ENCODE measurements around the gene RAB15. TPM values are rescaled to one million over a fixed set of nuclear protein-coding genes. Genes with fewer than 3 reads are reported as not detected.

The RAB15 gene
- total and polyA plus RNA-seq, 2 of the 8 experiments (the other 6 are each of a cell fraction or from before 2014, with no cell fraction given): 38.8 to 58.1 TPM

GRCh38 chr14:64983439-64984310, 11.5 kb upstream of the RAB15 start:
- no peaks in the 10 kb centered on the region for H4K20me1 ChIP-seq (replicated peaks in 1 of 2; ENCODE audit: control insufficient read depth in 1 of 2, insufficient read depth in 2 of 2, low read length in 2 of 2)
- no peak for FAIRE-seq

More at GRCh38 chr14:64983439-64984310, 11.5 kb upstream of the RAB15 start:
- POLR2A ChIA-PET (ENCODE audit: partially characterized antibody): interaction anchor here (0.6 to 1.6 kb wide), 2 partner anchors 13 to 19 kb away, joined by 5 to 6 read pairs; no protein-coding TSS in a partner anchor
- peak; percentile 37 for TF ChIP-seq ASH2L (IDR thresholded peaks at IDR 0.05; ENCODE audit: low read length)
- TF ChIP-seq RAD21 (IDR thresholded peaks at IDR 0.05 in 1 of 2, conservative IDR thresholded peaks at IDR 0.05 in 1 of 2; ENCODE audit: low read depth in 2 of 2, low read length in 2 of 2): peak; percentile 70 to 73
- TF ChIP-seq CTCF (IDR thresholded peaks at IDR 0.05; ENCODE audit: control extremely low read depth in 1 of 3, insufficient read depth in 1 of 3, low read depth in 1 of 3, low read length in 3 of 3): peak in 2 of 3 experiments; percentile 47 to 58; a peak in 2 of 4 replicates
- no peak for TF ChIP-seq KDM1A (IDR thresholded peaks at IDR 0.05; ENCODE audit: borderline replicate concordance, low read length)
- H3K9ac ChIP-seq (replicated peaks in 1 of 4; ENCODE audit: extremely low read depth in 1 of 4, low read depth in 3 of 4, low read length in 3 of 4): no peak overlapping the region
- H3K4me2 ChIP-seq (ENCODE audit: insufficient read depth in 1 of 2, low read depth in 2 of 2, low read length in 2 of 2): peak overlapping the region; percentile 25 to 57
- H3K14ac ChIP-seq (ENCODE audit: insufficient read length): no peak overlapping the region
- no peaks in the 10 kb centered on the region; a peak in 2 of 7 replicates for H3K27me3 ChIP-seq (replicated peaks in 1 of 4; ENCODE audit: control insufficient read depth in 3 of 4, extremely low read depth in 1 of 4, insufficient read depth in 3 of 4, low read length in 3 of 4)
- no peak overlapping the region for H4K8ac ChIP-seq (ENCODE audit: extremely low read depth, insufficient read depth, low read length)
- H3K27ac ChIP-seq (ENCODE audit: low read depth, low read length): no peak overlapping the region
- H3K23ac ChIP-seq (ENCODE audit: insufficient read length): no peak overlapping the region
- no peak overlapping the region for H2BK120ac ChIP-seq (replicated peaks; ENCODE audit: low read depth, low read length)
- H3K23me2 ChIP-seq (ENCODE audit: low read depth, low read length): peaks cover 4% of the 10 kb centered on the region; the same call in 1 of the 2 replicates
- no peak overlapping the region for H2BK20ac ChIP-seq (ENCODE audit: low read length)
- H3K4me3 ChIP-seq (ENCODE audit: extremely low read depth in 1 of 4, insufficient read depth in 2 of 4, low read depth in 3 of 4, low read length in 4 of 4): peak overlapping the region; percentile 13 to 53 (median 26); a peak in 4 of 8 replicates
- H3K79me2 ChIP-seq (ENCODE audit: control insufficient read depth in 1 of 2, insufficient read depth in 2 of 2, low read length in 2 of 2): peaks cover 0 to 13% of the 10 kb centered on the region in 2 experiments; a peak in 2 of 4 replicates
- H3K18ac ChIP-seq (ENCODE audit: extremely low read depth, low read length): no peak overlapping the region
- CTCF ChIA-PET (ENCODE audit: partially characterized antibody): interaction anchor here (0.6 to 4.4 kb wide), 20 partner anchors 8 to 117 kb away, joined by 3 to 45 read pairs (median 6); no protein-coding TSS in a partner anchor
- peak overlapping the region; percentile 47 for H4K5ac ChIP-seq (ENCODE audit: insufficient read length, low read depth, low read length)
- H2BK12ac ChIP-seq (ENCODE audit: low read depth, low read length): no peak overlapping the region
- no peak for DNase-seq (ENCODE audit: low read depth in 1 of 2, low spot score in 2 of 2)
- H3K36me3 ChIP-seq (ENCODE audit: control insufficient read depth in 2 of 4, insufficient read depth in 4 of 4, low read length in 3 of 4): no peaks in the 10 kb centered on the region
- H3K9me3 ChIP-seq (ENCODE audit: insufficient read depth in 2 of 2, low read depth in 1 of 2, low read length in 1 of 2): no peaks in the 10 kb centered on the region
- H2AFZ ChIP-seq (ENCODE audit: low read length): peak overlapping the region; percentile 78
- no peak overlapping the region for H4K91ac ChIP-seq (replicated peaks; ENCODE audit: insufficient read length, low read length)
- H3K79me1 ChIP-seq (ENCODE audit: low read depth, low read length): no peaks in the 10 kb centered on the region
- WGBS, 2 experiments (ENCODE audit: extremely low coverage in 1 of 2, insufficient coverage in 1 of 2, insufficient read length in 1 of 2, insufficient replicate concordance in 2 of 2, low coverage in 1 of 2, low lambda C conversion rate in 2 of 2, missing lambda C conversion rate in 1 of 2): 14% methylated on average over 14 of the region's 15 CpGs; no CpG with 5 or more reads in 1 of the 2 experiments
- no peak overlapping the region for H2AK5ac ChIP-seq (ENCODE audit: low read depth, low read length)
- H2BK5ac ChIP-seq (ENCODE audit: low read depth, low read length): no peak overlapping the region
- no peak overlapping the region for H3K4ac ChIP-seq (replicated peaks; ENCODE audit: insufficient read length, low read depth, low read length)
- H3K56ac ChIP-seq (replicated peaks; ENCODE audit: insufficient read length, low read depth, low read length): no peak overlapping the region
- peaks cover 2 to 5% (median 4%) of the 10 kb centered on the region in 4 experiments; a peak in 5 of 7 replicates for H3K4me1 ChIP-seq (replicated peaks in 1 of 4; ENCODE audit: control insufficient read depth in 3 of 4, insufficient read depth in 4 of 4, low read length in 3 of 4)
- no peak overlapping the region for H2BK15ac ChIP-seq (ENCODE audit: low read length)

All from H1 (cell line).